NCI-H526 (cell line): ENCODE results near the gene MBNL1.

ENCODE experiments used
- DNase-seq, 2 experiments: peaks; one replicate each; lab custom pipeline; 2025; lab: John Stamatoyannopoulos, UW

MBNL1 gene

DNA sequence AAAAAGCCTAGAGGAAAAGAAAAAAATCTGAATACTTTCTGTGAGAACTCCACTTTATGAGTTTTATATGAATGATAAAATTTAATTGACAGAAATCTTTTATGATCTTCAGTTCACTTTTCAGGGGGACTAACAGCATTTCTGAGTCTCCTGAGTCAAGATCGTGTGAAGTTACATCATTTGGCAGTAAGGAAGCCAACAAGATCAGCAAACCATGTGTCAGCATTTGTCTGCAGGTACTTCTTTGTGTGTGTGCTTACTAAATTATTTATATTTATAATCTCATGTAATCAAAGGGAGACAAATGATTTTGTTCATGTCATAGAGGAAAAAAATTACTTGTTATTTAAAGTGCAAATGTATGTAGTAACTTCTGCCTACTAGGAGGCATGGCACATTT, 217.6 kb downstream of the MBNL1 start:
- DNase-seq, result no peak

DNA sequence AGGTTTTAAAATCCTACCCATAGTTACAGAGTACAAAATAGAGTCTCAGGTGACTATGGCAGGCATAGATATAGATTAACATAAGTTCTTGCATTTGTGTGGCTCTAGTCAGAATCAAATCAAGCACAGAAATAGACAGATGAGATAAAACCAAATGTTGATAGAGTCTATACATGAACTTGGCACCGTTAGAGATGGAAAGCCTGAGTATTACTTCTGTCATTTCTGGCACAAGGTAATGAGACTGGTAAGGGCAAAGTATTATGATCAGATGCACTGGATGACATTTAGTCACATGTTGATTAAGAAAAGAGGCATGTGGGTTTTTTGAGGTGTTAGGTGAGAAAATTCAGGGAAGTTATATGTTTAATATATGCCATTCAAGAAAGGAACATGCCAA, 219.7 kb downstream of the MBNL1 start:
- DNase-seq, result no peak

DNA sequence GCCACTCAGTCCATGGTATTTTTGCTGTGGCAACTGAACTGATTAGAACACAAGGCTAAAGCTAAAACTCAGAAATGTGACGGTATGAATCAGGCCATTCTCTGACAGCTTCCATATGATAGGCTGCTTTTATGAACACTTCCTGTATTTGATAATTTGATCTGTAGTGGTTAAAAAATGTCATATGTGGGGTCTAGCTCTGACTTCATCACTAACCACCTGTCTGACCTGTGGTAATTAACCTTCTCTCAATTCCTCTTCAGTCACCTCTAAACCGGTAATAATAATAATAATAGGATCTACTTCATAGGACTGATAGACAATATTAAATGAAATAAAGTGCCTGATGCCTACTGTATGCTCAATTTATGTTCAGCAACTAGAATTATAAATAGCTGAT, 223.2 kb downstream of the MBNL1 start:
- no peak for DNase-seq

DNA sequence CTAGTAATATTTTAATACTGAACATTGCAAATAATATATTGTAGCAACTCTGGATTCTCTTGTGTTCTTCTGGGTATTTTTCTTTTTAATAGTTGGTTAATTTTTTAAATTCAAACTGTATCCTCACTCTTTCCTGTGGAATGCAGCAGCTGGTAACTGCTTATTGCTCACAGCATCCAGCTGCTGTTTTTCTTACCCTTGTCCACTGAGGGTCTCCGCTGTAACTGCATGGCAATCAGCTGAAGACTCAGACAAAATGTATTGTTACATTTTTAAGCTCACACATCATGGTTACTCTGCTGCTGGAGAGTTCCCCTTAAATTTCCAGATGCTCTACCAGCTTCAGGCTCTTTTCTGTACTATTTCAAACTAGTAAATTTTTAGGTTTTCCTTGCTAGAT, 227.6 kb downstream of the MBNL1 start:
- no peak for DNase-seq

DNA sequence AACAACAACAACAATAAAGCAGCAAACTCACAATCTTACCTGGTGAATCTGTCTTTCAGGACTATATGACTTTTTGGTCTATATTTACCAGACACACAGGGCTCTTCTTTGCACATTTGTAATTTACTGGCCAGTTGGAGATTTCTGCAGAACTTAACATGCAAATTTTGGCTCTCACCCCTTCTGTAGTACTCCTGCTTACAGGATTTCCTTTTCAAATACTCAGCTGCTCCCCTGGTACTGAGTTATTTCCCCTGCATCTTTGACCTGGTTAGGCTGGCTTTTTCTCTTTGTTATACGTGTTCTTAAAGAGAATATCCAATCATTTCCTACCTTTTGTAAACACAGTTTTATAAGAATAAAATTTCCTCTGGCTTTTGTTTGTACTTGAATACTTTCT, 228.0 kb downstream of the MBNL1 start:
- DNase-seq, result peak in 1 of 2 experiments; percentile 9

DNA sequence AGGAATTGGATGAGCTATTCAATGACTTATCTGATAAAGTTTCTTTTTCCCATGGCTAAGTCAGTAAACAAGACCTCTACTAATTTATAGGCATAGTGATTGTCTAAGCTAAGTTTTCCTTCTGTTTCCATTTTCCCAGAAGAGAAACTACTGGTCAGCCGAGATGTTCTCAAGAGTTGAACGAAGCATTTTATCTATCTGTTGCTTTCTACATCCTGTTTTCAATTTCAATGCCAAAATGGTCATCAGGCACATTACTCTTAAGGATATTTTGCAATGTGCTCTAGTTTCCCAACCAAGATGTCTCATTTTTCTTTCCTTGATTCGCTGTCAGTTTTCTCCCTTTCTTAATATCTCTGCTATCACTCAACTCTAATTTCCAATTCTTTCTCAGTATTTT, 228.7 kb downstream of the MBNL1 start:
- DNase-seq, result no peak

DNA sequence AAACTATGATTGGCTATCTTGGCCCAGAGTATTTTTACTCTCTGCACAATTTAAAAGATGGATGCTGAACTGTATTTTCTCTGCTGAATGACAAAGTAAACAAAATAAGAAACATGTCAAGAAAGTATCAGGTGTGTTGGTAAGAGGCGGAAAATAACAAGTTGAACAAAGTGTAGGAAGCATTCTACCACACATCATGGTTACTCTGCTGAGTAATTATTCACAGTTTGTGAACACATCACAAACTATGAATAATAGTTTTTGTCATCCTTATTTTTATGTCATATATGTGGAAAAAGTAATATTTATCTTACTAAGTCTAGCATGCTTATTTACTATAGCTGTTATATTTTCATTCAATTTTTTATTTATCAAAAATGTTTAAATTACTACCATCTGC, 229.2 kb downstream of the MBNL1 start:
- no peak for DNase-seq

DNA sequence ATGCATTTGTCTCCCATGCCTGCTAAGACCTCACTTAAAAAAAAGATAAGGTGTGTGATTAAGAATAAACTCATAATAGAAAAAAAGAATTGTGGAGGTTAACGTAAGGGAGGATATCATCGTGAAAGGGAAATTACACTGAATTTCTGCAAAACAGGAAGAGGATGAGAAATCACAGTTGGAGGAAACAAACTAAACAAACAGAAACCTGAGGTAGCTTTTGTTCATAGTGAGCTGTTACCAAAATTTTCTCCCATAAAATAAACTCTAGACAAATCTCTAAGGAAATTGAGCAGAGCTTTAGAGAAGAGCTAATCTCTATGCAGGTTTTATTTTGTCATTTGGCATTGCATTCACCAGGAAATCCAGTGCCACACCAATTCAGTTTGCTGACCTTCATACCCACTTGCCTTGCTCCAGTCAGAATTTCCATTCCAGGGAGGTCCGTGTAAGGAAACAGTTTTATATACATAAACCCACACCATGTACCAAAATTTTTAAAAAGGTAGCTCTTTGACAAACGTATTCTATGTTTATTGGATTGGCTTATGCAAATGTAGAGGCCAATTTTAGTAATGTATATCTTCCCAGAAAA, 231.2 kb downstream of the MBNL1 start:
- DNase-seq, result no peak

DNA sequence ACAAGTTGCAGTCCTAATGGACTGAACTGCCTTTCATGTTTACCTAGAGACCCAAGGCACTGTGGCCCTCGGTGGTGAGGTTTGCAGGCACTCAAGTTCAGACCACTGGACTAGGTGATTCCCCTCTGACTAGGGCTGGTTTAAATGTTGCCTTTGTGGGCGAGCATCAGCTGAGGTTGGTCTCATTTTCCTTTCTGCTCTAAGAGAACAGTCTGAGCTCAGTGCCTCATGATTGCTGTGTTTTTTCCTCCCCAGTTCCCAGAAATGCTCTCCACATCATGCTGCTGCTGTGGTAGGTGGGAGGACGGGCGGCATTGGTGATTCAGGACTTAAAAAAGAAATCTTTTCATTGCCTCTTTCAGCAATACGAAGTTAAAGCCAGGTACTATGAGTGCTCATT, 237.2 kb downstream of the MBNL1 start:
- no peak for DNase-seq

DNA sequence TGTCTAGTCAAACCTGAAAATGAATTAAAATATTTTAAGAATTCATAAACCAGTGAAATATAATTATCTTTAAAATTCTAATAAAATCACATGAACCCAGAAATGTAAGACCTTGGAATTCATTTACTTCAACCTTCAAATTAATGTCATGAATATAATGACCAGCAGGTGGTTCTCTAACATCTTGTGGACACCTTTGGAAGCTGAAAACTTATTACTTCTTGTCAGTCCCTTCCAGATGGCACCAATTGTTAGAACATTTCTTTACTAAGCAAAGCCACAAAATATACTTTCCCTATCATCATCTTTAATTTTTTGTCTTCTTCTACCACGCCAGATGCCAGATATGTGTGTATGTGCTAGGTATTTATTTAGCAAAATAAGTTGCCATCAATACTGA, 240.0 kb downstream of the MBNL1 start:
- peak in 1 of 2 experiments; percentile 31 for DNase-seq

DNA sequence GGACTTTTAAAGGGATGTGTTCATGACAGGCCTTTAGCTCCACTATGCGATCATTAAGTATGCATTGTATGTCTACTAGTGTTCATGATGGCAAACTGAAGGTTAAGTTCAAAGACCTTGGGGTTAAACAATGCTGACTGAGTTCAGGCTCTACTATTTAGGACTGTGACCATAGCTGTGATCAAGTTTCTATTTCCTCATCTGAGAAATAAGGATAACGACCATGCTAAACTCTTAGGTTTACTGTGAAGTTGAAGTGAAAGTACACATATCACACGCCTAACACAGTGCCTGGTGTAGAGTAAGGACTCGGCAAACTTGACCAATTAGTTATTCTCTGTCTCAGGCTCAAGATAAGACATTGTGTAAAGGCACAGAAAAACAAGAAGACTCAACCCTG, 243.2 kb downstream of the MBNL1 start:
- DNase-seq, result no peak

DNA sequence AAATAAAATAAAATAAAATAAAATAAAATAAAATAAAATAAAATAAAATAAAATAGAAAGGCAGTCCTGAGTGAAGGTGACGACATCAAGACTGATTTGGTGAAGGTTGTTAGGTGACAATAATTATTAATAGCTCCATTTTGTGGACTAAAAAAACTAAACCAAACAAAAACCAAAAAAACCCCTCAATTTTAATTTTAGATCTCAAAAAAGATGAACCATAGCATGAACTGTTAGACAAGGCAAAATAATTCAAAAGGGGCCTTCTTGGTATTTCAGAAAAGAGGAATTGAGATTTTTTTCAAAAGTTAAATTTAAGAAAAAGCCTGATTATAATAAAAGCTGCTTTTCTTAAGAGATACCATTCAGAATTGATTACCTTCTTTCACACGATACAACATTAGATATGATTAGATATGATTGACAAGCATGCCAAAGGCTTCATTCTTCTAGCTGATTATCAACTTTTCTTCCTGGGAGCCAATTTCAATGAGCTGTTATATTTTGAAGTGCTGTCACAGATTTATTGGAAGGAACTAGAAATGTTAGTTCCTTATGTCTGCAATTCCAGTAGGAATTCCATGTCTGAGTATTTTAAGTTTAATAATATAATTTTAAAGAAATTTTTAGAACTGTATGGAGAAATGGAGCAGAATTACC, 244.7 kb downstream of the MBNL1 start:
- DNase-seq, result no peak
